Kidney (tissue), 14 donors: ENCODE measurements around the gene IGSF23. TPM values are rescaled to one million over a fixed set of nuclear protein-coding genes. Genes with fewer than 3 reads are reported as not detected.
"Not testable (repeated sequence)": the region's sequence is repeated elsewhere in the genome, so short reads cannot be mapped to it uniquely, and the experiment has no call there.

Experiments used
- DNase-seq, 5 donors: peaks; one replicate each; pipeline ENCODE4 v3.0.0-alpha.2; 2013 to 2020
- FAIRE-seq: peaks from 2 replicates; lab custom pipeline; 2012; peaks lifted over from hg19 to GRCh38; lab: Jason Lieb, UNC
- H3K27ac ChIP-seq, 2 donors: one replicate each; pipeline ENCODE4 v1.7.0; 2013; ENCODE audit warnings: low read depth in 2 of 2, low read length in 2 of 2, inconsistent platforms in 1 of 2
- H3K27me3 ChIP-seq: one replicate; pipeline ENCODE4 v1.7.1; 2013; ENCODE audit warnings: low read length, inconsistent platforms; ENCODE audit not compliant: control insufficient read depth, insufficient read depth
- H3K36me3 ChIP-seq, 3 donors: one replicate each; pipeline versions ENCODE4 v1.7.0 to v1.7.1; 2013; ENCODE audit warnings: low read length in 3 of 3, control low read depth in 1 of 3, inconsistent platforms in 1 of 3; ENCODE audit not compliant: insufficient read depth in 3 of 3, control insufficient read depth in 2 of 3
- H3K4me1 ChIP-seq, 3 donors: one replicate each; pipeline versions ENCODE4 v1.7.0 to v1.7.1; 2013; ENCODE audit warnings: low read length in 3 of 3, inconsistent platforms in 1 of 3, low read depth in 1 of 3; ENCODE audit not compliant: control insufficient read depth in 2 of 3, insufficient read depth in 2 of 3
- H3K4me3 ChIP-seq, 3 donors: one replicate each; pipeline versions ENCODE4 v1.7.0 to v1.8.1; 2013; ENCODE audit warnings: low read length in 3 of 3, control low read depth in 1 of 3, inconsistent platforms in 1 of 3
- H3K9ac ChIP-seq, 3 donors: one replicate each; pipeline versions ENCODE4 v1.7.0 to v1.7.1; 2013; ENCODE audit warnings: low read length in 3 of 3, control low read depth in 1 of 3, inconsistent platforms in 1 of 3
- H3K9me3 ChIP-seq, 3 donors: one replicate each; pipeline versions ENCODE4 v1.7.0 to v1.7.1; 2013; ENCODE audit warnings: low read length in 3 of 3, control low read depth in 1 of 3, inconsistent platforms in 1 of 3; ENCODE audit not compliant: control insufficient read depth in 2 of 3, insufficient read depth in 1 of 3
- CTCF ChIP-seq: IDR thresholded peaks from 3 replicates; pipeline ENCODE4 v1.5.1; 2012; ENCODE audit warnings: mild to moderate bottlenecking, moderate library complexity, borderline replicate concordance; ENCODE audit not compliant: insufficient read depth; ENCODE audit errors: extremely low read depth
- intact Hi-C: fragments of 100-400 bp; cut with DNase I; formaldehyde crosslinking; loops from one replicate; pipeline ENCODE4 v1.11.1; 2022
- polyA plus RNA-seq: library from polyadenylated mRNA; stranded (reverse); fragments of 350-450 nt; fragmentation: Illumina TruSeq; extraction: RNeasy Lipid Tissue Mini Kit (QIAGEN cat#74804); gene quantifications from one replicate; pipeline ENCODE4 v1.2.3, GENCODE V29; 2014; ENCODE audit warnings: low read depth, low replicate concordance; ENCODE audit not compliant: insufficient read depth
- total RNA-seq: library from RNA; stranded (reverse); fragmentation: NEBNext Ultra II Directional; extraction: Animal tissue kit (Norgen Biotek cat#: 25700); gene quantifications from one replicate; pipeline ENCODE4 v1.2.1, GENCODE V29; 2021
- donor health status: control.
- donor health status: control.
- donor health status: control.
- donor health status: control.
- donor health status: control.
- donor health status: DM: yes; HTN: yes; CAD: no.
- donor health status: Normal renal cell carcinoma (clear cell type).

IGSF23 gene
- total and polyA plus RNA-seq, 2 donors from 2014 or later, result not detected

DNA sequence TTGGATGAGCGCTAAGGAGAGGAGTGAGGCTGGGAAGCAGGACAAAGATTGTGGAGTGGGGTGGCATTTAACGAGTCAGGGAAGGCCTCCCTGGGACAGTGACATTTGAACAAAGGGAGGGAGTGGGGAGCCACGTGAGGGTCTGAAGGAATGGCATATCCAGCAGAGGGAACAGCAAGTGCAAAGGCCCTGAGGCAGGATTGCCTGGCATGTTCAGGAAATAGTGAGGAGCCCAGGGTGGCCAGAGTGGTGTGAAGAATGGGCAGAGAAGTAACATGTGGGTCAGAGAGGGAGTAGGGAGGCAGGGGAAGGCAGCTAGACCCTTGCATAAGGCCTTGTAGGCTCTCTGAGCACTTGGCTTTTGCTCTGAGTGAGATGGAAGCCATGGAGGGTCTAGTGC, 15.4 kb downstream of the IGSF23 start:
- Histone ChIP-seq H3K4me3 (no peak overlapping the region), H3K27ac (no peak overlapping the region), H3K9me3 (no peaks in the 10 kb centered on the region), H3K27me3 (no peaks in the 10 kb centered on the region), H3K9ac (no peak overlapping the region), H3K36me3 (no peaks in the 10 kb centered on the region), H3K4me1 (peaks cover 0 to 7% (median 2%) of the 10 kb centered on the region in 3 donors)
- DNase-seq, result no peak
- FAIRE-seq, result no peak
- TF ChIP-seq CTCF, result no peak
- intact Hi-C loops, result no loop called here

GRCh38 chr19:44631611-44632010, 18.2 kb downstream of the IGSF23 start:
- DNase-seq, result peak in 1 of 5 donors; percentile 8
- intact Hi-C loops, H3K27me3 ChIP-seq, FAIRE-seq, H3K9me3 ChIP-seq, H3K9ac ChIP-seq, H3K4me1 ChIP-seq, H3K36me3 ChIP-seq, H3K4me3 ChIP-seq, H3K27ac ChIP-seq: not testable (repeated sequence)

GRCh38 chr19:44634058-44634457, 20.7 kb downstream of the IGSF23 start:
- H3K4me1 ChIP-seq, intact Hi-C loops, H3K9me3 ChIP-seq, DNase-seq, H3K4me3 ChIP-seq, FAIRE-seq, H3K27ac ChIP-seq, H3K9ac ChIP-seq, H3K36me3 ChIP-seq, H3K27me3 ChIP-seq: not testable (repeated sequence)

GRCh38 chr19:44634785-44635184, 21.4 kb downstream of the IGSF23 start:
- no peak for FAIRE-seq

More at GRCh38 chr19:44634785-44635184, 21.4 kb downstream of the IGSF23 start:
- no peaks in the 10 kb centered on the region for H3K27me3 ChIP-seq
- H3K4me1 ChIP-seq, result peaks cover 0 to 10% (median 0%) of the 10 kb centered on the region in 3 donors
- no peak overlapping the region for H3K9ac ChIP-seq
- intact Hi-C loops, result no loop called here
- no peak overlapping the region for H3K27ac ChIP-seq
- no peak overlapping the region for H3K4me3 ChIP-seq
- no peaks in the 10 kb centered on the region for H3K9me3 ChIP-seq
- DNase-seq, result no peak
- no peak for TF ChIP-seq CTCF
- no peaks in the 10 kb centered on the region for H3K36me3 ChIP-seq
